GM18508 (cell line): Measurements from ENCODE around the gene FBXL7.

ENCODE experiments used
- ATAC-seq: cut with Tn5 transposase; IDR thresholded peaks from one replicate; pipeline ENCODE4 v1.9.1; 2021; ENCODE audit warnings: moderate number of reproducible peaks; ENCODE audit not compliant: insufficient read depth, unreplicated experiment

FBXL7 gene

DNA sequence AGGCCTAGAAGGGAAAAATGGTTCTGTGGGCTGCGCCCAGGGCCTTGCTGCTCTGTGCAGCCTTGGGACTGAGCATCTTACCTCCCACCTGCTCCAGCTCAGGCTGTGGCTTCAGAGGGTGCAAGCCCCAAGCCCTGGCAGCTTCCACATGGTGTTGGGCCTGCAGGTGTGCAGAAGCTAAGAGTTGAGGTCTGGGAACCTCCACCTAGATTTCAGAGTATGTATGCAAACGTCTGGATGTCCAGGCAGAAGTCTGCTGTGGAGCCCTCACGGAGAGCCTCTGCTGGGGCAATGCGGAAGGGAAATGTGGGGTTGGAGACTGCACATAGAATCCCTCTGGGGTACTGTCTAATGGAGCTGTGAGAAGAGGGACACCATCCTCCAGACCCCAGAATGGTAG is 36.0 kb downstream of the FBXL7 start:
- ATAC-seq = no peak

- ATAC-seq = no peak
Measured at GRCh38 chr5:15538516-15538915, 38.5 kb downstream of the FBXL7 start.

GRCh38 chr5:15539951-15540350 is 40.0 kb downstream of the FBXL7 start:
- no peak for ATAC-seq

GRCh38 chr5:15544039-15544438 is 44.1 kb downstream of the FBXL7 start:
- ATAC-seq = no peak

DNA sequence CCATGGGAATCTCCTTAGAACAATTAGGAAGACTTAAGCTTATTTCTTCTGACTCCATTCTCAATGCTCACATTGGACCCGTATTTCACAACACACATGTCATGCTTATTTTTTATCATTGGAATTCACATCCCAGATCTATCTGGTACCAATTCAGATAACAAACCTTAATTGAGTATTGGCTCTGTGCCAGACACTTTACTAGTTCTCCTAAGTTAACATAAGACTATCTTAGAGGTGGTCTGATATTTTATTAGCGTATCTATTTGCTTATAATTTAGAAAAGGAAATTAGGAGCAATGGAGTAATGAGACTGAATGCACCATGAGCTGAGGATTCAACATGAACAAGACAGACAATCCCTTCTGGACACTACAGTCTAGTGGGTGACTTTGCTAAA is 45.1 kb downstream of the FBXL7 start:
- no peak for ATAC-seq

DNA sequence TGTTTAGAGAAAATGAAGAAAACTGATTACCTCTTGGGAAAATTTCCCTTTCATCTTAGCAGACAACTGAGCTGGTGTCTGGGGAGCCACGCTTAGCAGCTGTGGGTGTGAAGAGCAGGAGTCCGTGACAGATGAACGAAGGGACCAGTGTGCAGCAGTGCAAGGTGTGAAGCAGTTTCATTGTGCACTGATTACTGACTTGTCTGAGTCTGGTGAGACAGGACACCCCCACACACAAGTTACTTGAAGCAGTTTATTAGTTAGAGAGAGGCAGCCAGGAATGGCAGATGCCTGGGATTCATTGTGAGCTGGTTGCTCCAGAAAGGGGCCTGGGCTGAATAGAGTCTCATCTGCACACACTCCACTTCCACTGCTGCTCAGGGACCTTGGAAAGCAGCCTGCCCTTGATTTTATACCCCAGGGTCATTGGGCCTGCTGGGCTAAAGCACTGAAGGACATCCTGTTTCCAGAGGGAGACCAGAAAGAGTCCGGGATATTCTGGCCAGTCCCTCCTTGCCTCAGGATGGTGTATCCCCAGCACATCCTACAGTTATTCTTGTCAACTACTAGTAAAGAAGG is 47.4 kb downstream of the FBXL7 start:
- no peak for ATAC-seq

- ATAC-seq = no peak
Measured at GRCh38 chr5:15549961-15550360, 50.0 kb downstream of the FBXL7 start.

GRCh38 chr5:15550502-15551112 is 50.6 kb downstream of the FBXL7 start:
- no peak for ATAC-seq

GRCh38 chr5:15551113-15551504 is 51.1 kb downstream of the FBXL7 start:
- ATAC-seq = no peak

DNA sequence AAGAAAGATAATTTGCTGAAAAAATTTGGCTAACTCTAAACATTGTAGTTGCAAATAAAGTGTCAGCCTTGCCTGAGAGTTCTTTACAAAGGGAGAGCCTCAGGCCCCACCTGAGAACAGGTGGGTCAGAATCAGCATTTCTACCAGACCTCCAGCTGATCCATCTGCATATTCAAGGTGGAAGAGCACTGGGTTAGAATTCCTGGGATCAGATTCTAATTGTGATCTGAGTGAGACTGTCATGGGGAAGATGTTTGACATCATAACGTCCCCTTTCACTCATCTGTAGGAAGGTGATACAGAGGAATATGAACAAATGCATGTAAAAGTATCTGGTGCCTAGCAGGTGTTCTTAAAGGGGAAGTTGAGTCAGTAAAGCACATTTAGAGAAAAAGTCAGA is 54.6 kb downstream of the FBXL7 start:
- no peak for ATAC-seq

DNA sequence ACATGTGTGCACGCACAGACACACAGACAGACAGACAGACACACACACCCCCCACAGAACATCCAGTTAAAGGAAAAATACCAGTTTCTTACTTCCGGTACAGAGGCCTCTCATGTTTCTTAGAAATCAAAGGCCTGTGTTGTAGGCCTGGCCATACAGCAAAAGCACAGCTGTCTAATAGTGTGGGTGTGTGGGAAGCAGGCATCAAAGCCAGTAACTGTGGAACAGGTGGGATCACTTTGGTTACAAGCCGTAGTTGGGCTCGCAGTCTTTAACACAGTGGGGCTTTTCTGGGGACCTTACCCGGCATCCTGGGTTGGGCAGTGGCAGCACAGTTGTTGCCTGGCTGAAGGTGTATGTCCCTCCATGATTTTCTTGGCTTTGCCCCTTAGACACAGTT is 55.2 kb downstream of the FBXL7 start:
- no peak for ATAC-seq

DNA sequence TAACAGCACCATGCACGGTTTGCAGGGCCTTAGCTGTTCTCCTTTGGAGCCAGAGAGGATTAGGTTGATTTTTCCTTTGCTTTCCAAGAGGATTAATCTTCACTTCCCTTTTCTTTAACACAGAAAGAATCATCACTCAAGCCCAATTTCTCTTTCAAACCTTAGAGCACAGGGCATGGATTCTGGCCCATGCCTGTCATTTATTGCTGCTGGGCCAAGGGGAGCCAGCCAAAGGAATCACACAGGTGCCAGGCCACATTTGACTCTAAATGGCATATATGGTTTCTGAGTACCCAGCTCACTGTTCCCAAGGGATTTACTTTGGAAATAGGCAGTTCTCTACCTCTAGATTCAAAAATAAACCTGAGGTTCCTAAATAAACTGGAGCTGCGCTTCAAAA is 58.3 kb downstream of the FBXL7 start:
- ATAC-seq = no peak

DNA sequence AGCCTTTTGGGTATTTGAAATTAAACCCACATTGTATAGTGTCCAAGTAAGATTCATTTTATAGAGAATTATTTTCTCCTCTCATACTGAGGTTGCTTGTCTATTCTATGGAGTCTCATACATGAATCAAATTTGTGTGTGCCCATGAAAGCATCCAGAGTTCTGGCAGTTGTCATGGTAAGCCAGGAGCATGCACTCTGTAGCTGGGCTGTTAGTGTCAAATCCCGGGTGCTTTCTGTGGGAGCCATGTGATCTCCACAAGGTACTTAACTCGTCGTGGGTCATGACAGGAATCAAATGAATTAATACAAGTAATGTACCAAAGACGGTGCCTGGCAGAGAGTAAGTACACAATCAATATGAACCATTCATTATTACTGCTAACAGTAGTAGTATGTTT is 58.7 kb downstream of the FBXL7 start:
- ATAC-seq = no peak

GRCh38 chr5:15560421-15560820 is 60.4 kb downstream of the FBXL7 start:
- ATAC-seq = no peak

DNA sequence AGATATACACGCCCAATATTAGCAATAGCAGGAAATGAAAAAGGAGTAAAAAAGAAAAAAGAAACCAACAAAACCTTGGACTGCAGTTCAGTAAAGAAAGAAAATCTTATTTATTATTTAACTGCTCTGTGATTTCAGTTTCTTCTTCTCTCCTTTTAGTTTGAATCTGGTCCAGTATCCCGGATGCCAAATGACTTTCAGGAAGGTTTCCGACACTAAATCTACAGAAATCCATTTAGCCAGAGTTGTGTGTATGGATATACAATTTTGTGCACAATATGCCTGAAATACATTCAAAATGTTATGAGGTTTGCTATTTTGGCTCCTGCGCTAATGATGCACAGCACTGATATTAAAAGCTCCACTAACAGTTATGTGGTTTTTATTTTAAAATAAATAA is 64.5 kb downstream of the FBXL7 start:
- no peak for ATAC-seq

DNA sequence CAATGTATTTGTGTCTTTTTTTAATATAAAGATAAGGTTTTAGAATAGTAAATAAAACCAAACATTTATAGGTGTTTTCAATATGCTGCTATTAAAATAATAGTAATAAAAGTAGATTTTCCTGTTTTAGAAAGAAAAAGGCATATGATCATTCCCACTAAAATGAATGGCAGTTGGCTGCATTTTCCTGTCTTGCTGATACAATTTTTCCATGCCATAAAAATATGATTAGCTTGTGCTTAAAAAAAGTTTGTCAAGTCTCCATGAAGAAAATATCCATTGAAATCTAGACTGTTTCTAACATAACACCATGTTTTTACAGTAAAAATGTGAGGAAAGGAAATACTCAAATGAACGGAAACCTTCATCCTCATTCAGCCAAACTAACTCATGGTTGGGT is 65.0 kb downstream of the FBXL7 start:
- no peak for ATAC-seq

DNA sequence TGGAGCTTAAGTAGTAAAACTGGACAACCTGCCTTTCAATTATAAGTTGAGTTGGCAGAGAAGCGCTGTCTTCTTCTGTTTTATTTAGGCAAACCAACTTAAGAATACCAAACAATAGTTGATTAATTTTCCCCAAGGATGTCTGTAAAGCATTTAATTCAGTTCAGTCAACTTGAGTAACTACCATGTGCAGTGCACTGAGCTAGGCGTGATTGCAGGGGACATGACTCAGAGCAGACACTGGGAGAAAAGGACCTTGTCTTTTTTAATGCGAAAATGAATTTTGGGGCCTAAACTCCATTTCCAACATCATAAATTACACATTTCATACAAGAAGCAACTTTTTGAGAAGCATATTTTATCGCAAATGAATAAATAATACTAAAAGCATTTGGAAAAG is 66.3 kb downstream of the FBXL7 start:
- ATAC-seq = no peak

GRCh38 chr5:15566789-15567188 is 66.8 kb downstream of the FBXL7 start:
- no peak for ATAC-seq

DNA sequence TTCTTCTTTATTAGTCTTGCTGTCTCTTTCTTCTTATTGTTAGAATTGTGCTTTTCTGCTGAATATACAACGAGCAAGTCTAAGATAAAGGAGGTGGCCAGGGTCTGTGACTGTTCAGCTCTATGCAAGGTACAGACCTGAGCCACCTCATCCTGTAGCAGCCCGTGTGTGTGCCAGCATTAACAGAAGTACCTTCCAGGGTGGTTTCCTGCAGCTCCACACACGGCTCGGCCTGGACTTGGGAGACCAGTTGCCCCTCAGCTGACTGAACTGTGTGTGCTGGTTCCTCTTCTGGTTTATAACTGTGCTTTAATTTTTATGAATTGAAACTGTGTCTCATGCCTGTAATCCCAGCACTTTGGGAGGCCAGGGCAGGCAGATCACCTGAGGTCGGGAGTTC is 70.5 kb downstream of the FBXL7 start:
- ATAC-seq = no peak

DNA sequence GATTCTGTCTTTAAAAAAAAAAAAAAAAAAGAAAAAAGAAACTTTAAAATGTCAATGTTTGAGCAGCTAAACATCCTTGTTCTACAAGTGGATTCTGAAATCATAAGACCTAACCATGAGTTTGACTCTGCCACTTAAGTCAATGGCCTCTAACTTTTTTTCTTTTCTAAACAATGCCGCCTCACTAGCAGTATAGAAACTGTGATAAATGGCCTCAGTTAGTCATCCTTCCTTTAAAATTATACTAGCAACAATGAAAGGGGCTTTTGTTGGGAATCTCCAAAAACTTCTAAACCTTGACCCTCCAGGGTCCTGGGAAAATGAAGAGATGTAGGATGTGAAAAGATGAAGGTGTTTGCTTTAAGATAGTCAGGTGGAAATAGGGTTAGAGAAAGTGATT is 71.1 kb downstream of the FBXL7 start:
- ATAC-seq = no peak

DNA sequence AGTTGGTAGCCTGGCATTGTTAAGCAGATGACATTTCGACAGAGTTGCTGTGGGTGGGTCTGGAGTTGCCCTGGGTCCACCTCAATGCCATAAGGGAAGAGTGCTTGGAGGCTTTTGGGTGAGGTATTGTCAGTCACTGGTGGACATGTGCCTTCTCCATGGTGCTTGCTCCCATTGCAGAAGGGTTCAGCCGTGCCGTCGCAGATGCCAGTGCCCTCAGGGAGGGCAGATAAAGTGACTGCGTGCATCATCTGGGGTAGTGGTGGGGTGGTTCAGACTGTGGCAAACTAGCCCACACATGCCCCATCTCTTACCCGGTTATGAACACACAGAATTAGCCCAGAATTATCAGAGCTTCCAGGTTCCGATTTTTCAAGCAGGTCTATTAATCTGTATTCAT is 71.6 kb downstream of the FBXL7 start:
- ATAC-seq = no peak

GRCh38 chr5:15573590-15573989 is 73.6 kb downstream of the FBXL7 start:
- no peak for ATAC-seq

- ATAC-seq = no peak
Measured at GRCh38 chr5:15574128-15574527, 74.1 kb downstream of the FBXL7 start.
